ENCODE measurements around the gene FGFR3. TPM values are rescaled to one million over a fixed set of nuclear protein-coding genes. Genes with fewer than 3 reads are reported as not detected.

Gene FGFR3
- total and polyA plus RNA-seq, 9 of the 15 experiments (the other 6 are each of a cell fraction or from before 2014, with no cell fraction given) = 1.2 to 60.4 (median 12.7) TPM

DNA sequence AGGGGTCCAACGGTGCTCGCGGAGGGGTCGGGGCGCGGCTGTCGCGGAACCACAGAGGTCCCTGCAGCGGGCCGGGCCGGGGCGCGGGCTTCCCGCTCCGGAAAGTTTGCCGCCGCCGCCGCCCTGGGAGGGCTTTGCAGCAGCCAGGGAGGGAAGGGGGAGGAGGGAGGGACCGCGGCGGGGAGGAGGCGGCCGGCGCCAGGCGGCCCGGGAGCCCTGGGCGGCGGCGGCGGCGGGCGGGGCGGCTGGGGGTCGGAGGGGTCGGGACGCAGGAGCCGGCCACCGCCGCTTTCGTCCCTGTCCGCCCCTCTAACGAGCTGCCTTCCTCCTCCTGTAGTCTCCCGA, 375 bp downstream of the FGFR3 start (continued):
- TF ChIP-seq, protein P1, sequence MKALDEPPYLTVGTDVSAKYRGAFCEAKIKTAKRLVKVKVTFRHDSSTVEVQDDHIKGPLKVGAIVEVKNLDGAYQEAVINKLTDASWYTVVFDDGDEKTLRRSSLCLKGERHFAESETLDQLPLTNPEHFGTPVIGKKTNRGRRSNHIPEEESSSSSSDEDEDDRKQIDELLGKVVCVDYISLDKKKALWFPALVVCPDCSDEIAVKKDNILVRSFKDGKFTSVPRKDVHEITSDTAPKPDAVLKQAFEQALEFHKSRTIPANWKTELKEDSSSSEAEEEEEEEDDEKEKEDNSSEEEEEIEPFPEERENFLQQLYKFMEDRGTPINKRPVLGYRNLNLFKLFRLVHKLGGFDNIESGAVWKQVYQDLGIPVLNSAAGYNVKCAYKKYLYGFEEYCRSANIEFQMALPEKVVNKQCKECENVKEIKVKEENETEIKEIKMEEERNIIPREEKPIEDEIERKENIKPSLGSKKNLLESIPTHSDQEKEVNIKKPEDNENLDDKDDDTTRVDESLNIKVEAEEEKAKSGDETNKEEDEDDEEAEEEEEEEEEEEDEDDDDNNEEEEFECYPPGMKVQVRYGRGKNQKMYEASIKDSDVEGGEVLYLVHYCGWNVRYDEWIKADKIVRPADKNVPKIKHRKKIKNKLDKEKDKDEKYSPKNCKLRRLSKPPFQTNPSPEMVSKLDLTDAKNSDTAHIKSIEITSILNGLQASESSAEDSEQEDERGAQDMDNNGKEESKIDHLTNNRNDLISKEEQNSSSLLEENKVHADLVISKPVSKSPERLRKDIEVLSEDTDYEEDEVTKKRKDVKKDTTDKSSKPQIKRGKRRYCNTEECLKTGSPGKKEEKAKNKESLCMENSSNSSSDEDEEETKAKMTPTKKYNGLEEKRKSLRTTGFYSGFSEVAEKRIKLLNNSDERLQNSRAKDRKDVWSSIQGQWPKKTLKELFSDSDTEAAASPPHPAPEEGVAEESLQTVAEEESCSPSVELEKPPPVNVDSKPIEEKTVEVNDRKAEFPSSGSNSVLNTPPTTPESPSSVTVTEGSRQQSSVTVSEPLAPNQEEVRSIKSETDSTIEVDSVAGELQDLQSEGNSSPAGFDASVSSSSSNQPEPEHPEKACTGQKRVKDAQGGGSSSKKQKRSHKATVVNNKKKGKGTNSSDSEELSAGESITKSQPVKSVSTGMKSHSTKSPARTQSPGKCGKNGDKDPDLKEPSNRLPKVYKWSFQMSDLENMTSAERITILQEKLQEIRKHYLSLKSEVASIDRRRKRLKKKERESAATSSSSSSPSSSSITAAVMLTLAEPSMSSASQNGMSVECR (CRISPR knock-in tag; IDR thresholded peaks at IDR 0.05) = 0 out of 2 replicates have a peak, but pooled peaks have one; percentile 28
- TF ChIP-seq ZNF263 (CRISPR knock-in tag; IDR thresholded peaks at IDR 0.05; ENCODE audit: borderline replicate concordance) = peak; percentile 26; the same call in 1 of the 2 replicates

- Histone ChIP-seq H3K4me3 (peak overlapping the region; percentile 67), H4K20me1 (replicated peaks; ENCODE audit: control insufficient read depth, insufficient read depth, low read length) (peaks cover 20% of the 10 kb centered on the region), H3K4me1 (replicated peaks in 1 of 2; ENCODE audit: control insufficient read depth in 2 of 2, insufficient read depth in 2 of 2, low read length in 2 of 2) (peaks cover 3 to 70% of the 10 kb centered on the region in 2 experiments; a peak in 3 of 5 replicates), H2AFZ (ENCODE audit: low read depth, low read length) (peak overlapping the region; percentile 63; the same call in 1 of the 2 replicates), H3K27me3 (ENCODE audit: control insufficient read depth in 2 of 2, insufficient read depth in 2 of 2, low read length in 2 of 2) (no peaks in the 10 kb centered on the region), H3K79me2 (ENCODE audit: control insufficient read depth, insufficient read depth, low read length) (peaks cover 47% of the 10 kb centered on the region), H3K36me3 (ENCODE audit: control insufficient read depth, insufficient read depth, low read length) (peaks cover 23% of the 10 kb centered on the region; the same call in 2 of the 3 replicates), H3K4me2 (ENCODE audit: insufficient read depth, low read length) (peak overlapping the region; percentile 78), H3K9ac (ENCODE audit: insufficient read depth in 1 of 2, low read depth in 2 of 2, low read length in 2 of 2) (peak overlapping the region; percentile 73 to 91), H3K9me1 (ENCODE audit: control insufficient read depth, insufficient read depth, low read length) (peaks cover 7% of the 10 kb centered on the region), H3K9me3 (replicated peaks; ENCODE audit: control insufficient read depth, insufficient read depth, low read depth, low read length) (no peaks in the 10 kb centered on the region), H3K27ac (ENCODE audit: extremely low read depth, low read depth, low read length) (peak overlapping the region; percentile 78)
- peak in 2 of 4 experiments; percentile 46 to 55 for DNase-seq (ENCODE audit: extremely low read depth in 1 of 4, low spot score in 3 of 4)
- WGBS (ENCODE audit: insufficient coverage, low coverage, missing lambda C conversion rate) = under 1% methylated on average over 83 of the region's 101 CpGs
- intact Hi-C loops (cut with micrococcal nuclease) = no loop called here
- POLR2A ChIA-PET = interaction anchor here (0.6 to 3.4 kb wide), 11 partner anchors 9 to 101 kb away, joined by 3 to 17 read pairs (median 4); partner anchors contain the start of genes TACC3 and TMEM129
- TSS peak; percentile 51 for BruUV-seq (replicated peaks)
- in situ Hi-C loops (cut with MboI) = no loop called here
- CTCF ChIA-PET (ENCODE audit: low intra/inter-chr PET ratio) = interaction anchor here (0.6 kb wide), 1 partner anchor 44 kb away, joined by 5 read pairs; no protein-coding TSS in a partner anchor
- FAIRE-seq = no peak
- peak; percentile 47 for ATAC-seq
- TF ChIP-seq USF1 (CRISPR knock-in tag; IDR thresholded peaks at IDR 0.05) (0 out of 2 replicates have a peak, but pooled peaks have one; percentile 8), ZNF79 (CRISPR knock-in tag; IDR thresholded peaks at IDR 0.05; ENCODE audit: low read depth) (no peak), RBM34 (IDR thresholded peaks at IDR 0.05; ENCODE audit: borderline replicate concordance, insufficient read depth, low read length) (0 out of 2 replicates have a peak, but pooled peaks have one; percentile 65), PTTG1 (tag; IDR thresholded peaks at IDR 0.05; ENCODE audit: low read depth) (no peak), ETV1 (tag; conservative IDR thresholded peaks at IDR 0.05; ENCODE audit: low read depth) (no peak), ATF6 (CRISPR knock-in tag; IDR thresholded peaks at IDR 0.05) (no peak), SMARCA5 (IDR thresholded peaks at IDR 0.05) (no peak), FOXJ2 (tag; IDR thresholded peaks at IDR 0.05) (no peak), FOXA3 (CRISPR knock-in tag; conservative IDR thresholded peaks at IDR 0.05 in 1 of 2, IDR thresholded peaks at IDR 0.05 in 1 of 2) (no peak)
Observed at GRCh38 chr4:1793940-1794808, 1.1 kb downstream of the FGFR3 start.
